Right lobe of liver (tissue), 6 donors: Measurements from ENCODE around the gene RCAN1. TPM values are rescaled to one million over a fixed set of nuclear protein-coding genes. Genes with fewer than 3 reads are reported as not detected.

Source experiments
- ATAC-seq, 4 donors: fragments of 200-7000 bp; cut with Tn5 transposase; one replicate each; pipeline ENCODE4 v1.9.1; 2020; ENCODE audit warnings: mild to moderate bottlenecking in 4 of 4, moderate library complexity in 4 of 4
- DNase-seq, 3 donors: peaks; one replicate each; pipeline ENCODE4 v3.0.0-alpha.2; 2020
- H3K27ac ChIP-seq, 3 donors: fragments of 200-600 bp; one replicate each; pipeline ENCODE4 v1.8.0; 2022
- H3K27me3 ChIP-seq, 2 donors: fragments of 200-600 bp; one replicate each; pipeline ENCODE4 v1.8.0; 2022
- H3K36me3 ChIP-seq, 4 donors: fragments of 200-600 bp; sonication (generic) in 1 of 4; one replicate each; pipeline versions ENCODE4 v1.5.1 to v1.8.0; 2017 to 2022; ENCODE audit warnings: control low read depth in 1 of 4
- H3K4me1 ChIP-seq, 4 donors: fragments of 200-600 bp; sonication (generic) in 1 of 4; one replicate each; pipeline versions ENCODE4 v1.5.1 to v1.8.0; 2017 to 2022; ENCODE audit warnings: control low read depth in 1 of 4
- H3K4me3 ChIP-seq, 3 donors: fragments of 200-600 bp; one replicate each; pipeline ENCODE4 v1.8.0; 2022
- H3K9me3 ChIP-seq, 4 donors: fragments of 200-600 bp; sonication (generic) in 1 of 4; one replicate each; pipeline versions ENCODE4 v1.5.1 to v1.8.0; 2017 to 2022; ENCODE audit warnings: control low read depth in 1 of 4
- CTCF ChIP-seq, 4 donors: fragments of 200-600 bp in 3 of 4; fragments of 450-650 bp in 1 of 4; IDR thresholded peaks; one replicate each; pipeline versions ENCODE4 v1.5.1 to v1.8.0; 2016 to 2022; ENCODE audit warnings: antibody characterized with exemption in 4 of 4, mild to moderate bottlenecking in 2 of 4
- POLR2A ChIP-seq: fragments of 450-650 bp; IDR thresholded peaks from one replicate; pipeline ENCODE4 v1.6.1; 2017; ENCODE audit warnings: antibody characterized with exemption, mild to moderate bottlenecking
- WGBS: methylation state at CpG from one replicate; pipeline ENCODE4 v1.1.6; 2018; ENCODE audit warnings: low coverage, low lambda C conversion rate; ENCODE audit not compliant: insufficient coverage; ENCODE audit errors: missing lambda C conversion rate; 5-methylcytosine and 5-hydroxymethylcytosine counted together
- intact Hi-C, 2 donors: fragments of 100-400 bp; cut with DNase I; formaldehyde crosslinking; loops; one replicate each; pipeline versions ENCODE4 v1.11.2 to v1.14.1; 2022
- total RNA-seq, 6 experiments: library from RNA; depleted of rRNA in 2 of 6; stranded (reverse); fragments of >200 nt in 2 of 6; fragmentation: NEBNext Ultra II Directional in 3 of 6; extraction: Animal tissue kit (Norgen Biotek cat#: 25700) in 3 of 6; gene quantifications; one replicate each; pipeline versions ENCODE4 v1.1.0 to v1.2.4, GENCODE V29; 2016 to 2023
- donor health status: DM: no; HTN: yes; CAD: no.
- donor health status: DM: no; HTN: no; CAD: no.
- donor health status: DM: no; HTN: no; CAD: no.
- donor health status: DM: no; HTN: yes; CAD: no.
- donor health status: DM: no; HTN: yes; CAD: no.

The RCAN1 gene
- total RNA-seq, 6 experiments from 2014 or later, result 34.3 to 71.0 (median 55.4) TPM

- no peak for ATAC-seq
- WGBS, result 85% methylated on average over 2 of the region's 2 CpGs
- no peaks in the 10 kb centered on the region for H3K9me3 ChIP-seq
- H3K4me1 ChIP-seq, result no peaks in the 10 kb centered on the region
- DNase-seq, result no peak
- no peak overlapping the region for H3K27ac ChIP-seq
- no peak for TF ChIP-seq CTCF (IDR thresholded peaks at IDR 0.05)
- intact Hi-C loops, result no loop called here
- no peaks in the 10 kb centered on the region for H3K27me3 ChIP-seq
- peaks cover 0 to 5% (median 0%) of the 10 kb centered on the region in 4 donors for H3K36me3 ChIP-seq
- no peak overlapping the region for H3K4me3 ChIP-seq
Observed at GRCh38 chr21:34504595-34504994, 110.3 kb downstream of the RCAN1 start.

GRCh38 chr21:34502480-34503106 lies 112.3 kb downstream of the RCAN1 start:
- intact Hi-C loops, result no loop called here
- TF ChIP-seq CTCF (IDR thresholded peaks at IDR 0.05), result no peak
- no peak for TF ChIP-seq POLR2A

GRCh38 chr21:34501716-34502115 lies 113.2 kb downstream of the RCAN1 start:
- WGBS, result 40% methylated on average over 1 of the region's 1 CpG
- no peak for ATAC-seq
- Histone ChIP-seq H3K4me3 (no peak overlapping the region), H3K36me3 (no peaks in the 10 kb centered on the region), H3K9me3 (peaks cover 0 to 8% (median 2%) of the 10 kb centered on the region in 4 donors), H3K27me3 (no peaks in the 10 kb centered on the region), H3K27ac (no peak overlapping the region), H3K4me1 (no peaks in the 10 kb centered on the region)
- TF ChIP-seq CTCF (IDR thresholded peaks at IDR 0.05), result no peak
- no peak for TF ChIP-seq POLR2A
- intact Hi-C loops, result no loop called here
- no peak for DNase-seq

More at GRCh38 chr21:34502480-34503106, 112.3 kb downstream of the RCAN1 start:
- Histone ChIP-seq H3K4me3 (no peak overlapping the region), H3K4me1 (no peaks in the 10 kb centered on the region), H3K36me3 (no peaks in the 10 kb centered on the region), H3K27ac (no peak overlapping the region), H3K9me3 (peaks cover 0 to 3% (median under 1%) of the 10 kb centered on the region in 4 donors), H3K27me3 (no peaks in the 10 kb centered on the region)
- WGBS, result 83% methylated on average over 3 of the region's 3 CpGs
- ATAC-seq, result no peak
- DNase-seq, result no peak

GRCh38 chr21:34500191-34500590 lies 114.7 kb downstream of the RCAN1 start:
- intact Hi-C loops, result no loop called here
- 92% methylated on average over 1 of the region's 1 CpG for WGBS
- Histone ChIP-seq H3K9me3 (peaks cover 0 to 12% (median 2%) of the 10 kb centered on the region in 4 donors), H3K27ac (no peak overlapping the region), H3K4me3 (no peak overlapping the region), H3K27me3 (no peaks in the 10 kb centered on the region), H3K4me1 (no peaks in the 10 kb centered on the region), H3K36me3 (no peaks in the 10 kb centered on the region)
- TF ChIP-seq CTCF (IDR thresholded peaks at IDR 0.05), result no peak
- TF ChIP-seq POLR2A, result no peak
- DNase-seq (no peak), ATAC-seq (no peak)
